HEK293 (cell line): ENCODE data around the gene MYO1F.

Source experiments
- CTCF ChIA-PET: fragments of 350-600 bp; formaldehyde crosslinking; extraction: SDS; loops from one replicate; lab custom pipeline; 2021; ENCODE audit warnings: antibody characterized with exemption; lab: Yijun Ruan, JAX
- POLR2A ChIA-PET: fragments of 300-600 bp; formaldehyde crosslinking; extraction: SDS; loops from one replicate; lab custom pipeline; 2020; ENCODE audit warnings: antibody characterized with exemption, inconsistent platforms; lab: Yijun Ruan, JAX
- H3K27ac ChIP-seq: fragments of 200-500 bp; sonication (Bioruptor generic); 2 replicates; pipeline ENCODE4 v1.5.1; 2014; ENCODE audit warnings: low read depth, low read length, control low read depth, inconsistent platforms; ENCODE audit errors: extremely low read depth
- H3K36me3 ChIP-seq, 2 experiments: fragments of 200-500 bp in 1 of 2; sonication (Bioruptor generic) in 1 of 2; 1 replicate in 1 of 2; 2 replicates in 1 of 2; pipeline ENCODE4 v1.5.1; 2014 to 2017; ENCODE audit warnings: inconsistent platforms in 2 of 2, low read length in 2 of 2; ENCODE audit not compliant: control insufficient read depth in 2 of 2, insufficient read depth in 1 of 2
- H3K4me1 ChIP-seq: fragments of 200-500 bp; sonication (Bioruptor generic); 2 replicates; pipeline ENCODE4 v1.5.1; 2014; ENCODE audit warnings: mild to moderate bottlenecking, low read length, inconsistent platforms; ENCODE audit not compliant: control insufficient read depth, insufficient read depth
- H3K4me3 ChIP-seq: 2 replicates; pipeline ENCODE4 v1.5.1; 2011; ENCODE audit warnings: low read depth, mild to moderate bottlenecking, control low read depth, low read length, moderate library complexity
- H3K9me3 ChIP-seq: fragments of 200-500 bp; sonication (Bioruptor generic); 2 replicates; pipeline ENCODE4 v1.5.1; 2014; ENCODE audit warnings: low read depth, low read length, inconsistent platforms; ENCODE audit not compliant: control insufficient read depth, insufficient read depth
- BCL11B ChIP-seq: fragments of 450-650 bp; formaldehyde crosslinking; IDR thresholded peaks from 2 replicates; pipeline ENCODE4 v1.5.1; 2016; ENCODE audit warnings: low read depth, missing biosample characterization, missing genetic modification characterization
- GLIS1 ChIP-seq: fragments of 450-650 bp; formaldehyde crosslinking; IDR thresholded peaks from 2 replicates; pipeline ENCODE4 v1.5.1; 2016; ENCODE audit warnings: missing biosample characterization, missing genetic modification characterization
- KLF8 ChIP-seq: fragments of 450-650 bp; formaldehyde crosslinking; IDR thresholded peaks from 2 replicates; pipeline ENCODE4 v1.5.1; 2016; ENCODE audit warnings: missing biosample characterization, missing genetic modification characterization
- MZF1 ChIP-seq: fragments of 450-650 bp; formaldehyde crosslinking; IDR thresholded peaks from 2 replicates; pipeline ENCODE4 v1.5.1; 2017; ENCODE audit warnings: missing biosample characterization, missing genetic modification characterization, borderline replicate concordance
- ZBTB1 ChIP-seq: fragments of 450-650 bp; formaldehyde crosslinking; IDR thresholded peaks from 2 replicates; pipeline ENCODE4 v1.5.1; 2016; ENCODE audit warnings: missing biosample characterization, missing genetic modification characterization
- ZNF146 ChIP-seq: fragments of 450-650 bp; formaldehyde crosslinking; IDR thresholded peaks from 2 replicates; pipeline ENCODE4 v1.5.1; 2016; ENCODE audit warnings: missing biosample characterization, missing genetic modification characterization
- ZNF19 ChIP-seq: fragments of 450-650 bp; formaldehyde crosslinking; IDR thresholded peaks from 2 replicates; pipeline ENCODE4; 2016; ENCODE audit warnings: missing biosample characterization, missing genetic modification characterization, low read depth
- ZNF2 ChIP-seq: fragments of 450-650 bp; formaldehyde crosslinking; IDR thresholded peaks from 2 replicates; pipeline ENCODE4 v1.5.1; 2016; ENCODE audit warnings: missing biosample characterization, missing genetic modification characterization
- ZNF223 ChIP-seq: fragments of 450-650 bp; formaldehyde crosslinking; IDR thresholded peaks from 2 replicates; pipeline ENCODE4 v1.5.1; 2016; ENCODE audit warnings: missing biosample characterization, missing genetic modification characterization
- ZNF24 ChIP-seq: fragments of 450-650 bp; formaldehyde crosslinking; IDR thresholded peaks from 2 replicates; pipeline ENCODE4 v1.5.1; 2016; ENCODE audit warnings: missing biosample characterization, missing genetic modification characterization
- ZNF248 ChIP-seq: fragments of 450-650 bp; formaldehyde crosslinking; IDR thresholded peaks from 2 replicates; pipeline ENCODE4 v1.5.1; 2017; ENCODE audit warnings: missing biosample characterization, missing genetic modification characterization
- ZNF514 ChIP-seq: fragments of 450-650 bp; formaldehyde crosslinking; IDR thresholded peaks from 2 replicates; pipeline ENCODE4 v1.5.1; 2016; ENCODE audit warnings: missing biosample characterization, missing genetic modification characterization
- ZNF548 ChIP-seq: fragments of 450-650 bp; formaldehyde crosslinking; IDR thresholded peaks from 2 replicates; pipeline ENCODE4 v1.5.1; 2016; ENCODE audit warnings: missing biosample characterization, missing genetic modification characterization
- ZNF560 ChIP-seq: fragments of 450-650 bp; formaldehyde crosslinking; IDR thresholded peaks from 2 replicates; pipeline ENCODE4 v1.5.1; 2017; ENCODE audit warnings: missing biosample characterization, missing genetic modification characterization, borderline replicate concordance
- ZNF654 ChIP-seq: fragments of 450-650 bp; formaldehyde crosslinking; IDR thresholded peaks from 2 replicates; pipeline ENCODE4 v1.5.1; 2016; ENCODE audit warnings: low read depth, missing biosample characterization, missing genetic modification characterization
- ZNF776 ChIP-seq: fragments of 450-650 bp; formaldehyde crosslinking; IDR thresholded peaks from 2 replicates; pipeline ENCODE4 v1.5.0; 2017; ENCODE audit warnings: missing biosample characterization, missing genetic modification characterization, borderline replicate concordance
- ZNF837 ChIP-seq: fragments of 450-650 bp; formaldehyde crosslinking; IDR thresholded peaks from 2 replicates; pipeline ENCODE4 v1.5.1; 2016; ENCODE audit warnings: missing biosample characterization, missing genetic modification characterization
- ZSCAN30 ChIP-seq: fragments of 450-650 bp; IDR thresholded peaks from 2 replicates; pipeline ENCODE4 v1.5.1; 2018; ENCODE audit warnings: missing biosample characterization, mild to moderate bottlenecking, missing genetic modification characterization, moderate library complexity
- ZXDB ChIP-seq: fragments of 450-650 bp; formaldehyde crosslinking; IDR thresholded peaks from 2 replicates; pipeline ENCODE4 v1.5.1; 2016; ENCODE audit warnings: missing biosample characterization, missing genetic modification characterization
- TF ChIP-seq, protein P1 (sequence below): fragments of 450-650 bp; formaldehyde crosslinking; IDR thresholded peaks from 2 replicates; pipeline ENCODE4 v1.5.1; 2016; ENCODE audit warnings: missing biosample characterization, missing genetic modification characterization, borderline replicate concordance
- TF ChIP-seq, protein P2 (sequence below): fragments of 450-650 bp; formaldehyde crosslinking; IDR thresholded peaks from 2 replicates; pipeline ENCODE4 v1.5.0; 2017; ENCODE audit warnings: missing biosample characterization, missing genetic modification characterization, borderline replicate concordance
- TF ChIP-seq, protein P3 (sequence below): fragments of 450-650 bp; formaldehyde crosslinking; IDR thresholded peaks from 2 replicates; pipeline ENCODE4 v1.5.1; 2016; ENCODE audit warnings: missing biosample characterization, missing genetic modification characterization
- TF ChIP-seq, protein P4 (sequence below): fragments of 450-650 bp; formaldehyde crosslinking; IDR thresholded peaks from 2 replicates; pipeline ENCODE4 v1.5.1; 2016; ENCODE audit warnings: missing biosample characterization, missing genetic modification characterization

The MYO1F gene

DNA sequence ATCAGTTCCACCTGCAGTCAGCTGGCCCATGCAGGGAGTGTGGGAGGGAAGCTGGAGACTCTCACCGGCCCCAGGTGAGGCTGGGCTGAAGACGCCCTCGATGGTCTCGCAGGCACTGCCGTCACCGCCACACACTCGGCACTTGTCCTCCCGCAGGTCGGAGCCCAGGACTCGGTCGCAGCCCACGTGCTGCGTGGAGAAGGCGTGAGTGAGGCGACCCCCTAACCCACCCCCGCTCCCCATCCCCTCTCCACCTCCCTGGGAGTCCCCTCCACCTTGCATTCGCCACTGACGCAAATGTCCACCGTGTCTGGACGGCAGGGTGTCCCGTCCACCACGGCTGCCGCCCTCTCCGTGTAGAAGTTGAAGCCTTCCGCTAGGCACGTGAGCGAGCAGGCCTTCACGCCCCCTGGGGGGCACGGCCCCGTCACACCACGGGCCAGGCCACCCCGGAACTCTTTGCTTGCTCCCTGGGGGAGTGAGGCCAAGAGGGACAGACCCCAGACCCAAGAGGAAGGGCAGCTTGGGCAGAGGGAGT lies 12.0 kb upstream of the MYO1F start:
- H3K9me3 ChIP-seq: no peaks in the 10 kb centered on the region
- CTCF ChIA-PET: interaction anchor here (0.6 to 6.8 kb wide), 3 partner anchors 10 to 236 kb away, joined by 3 to 60 read pairs (median 5); partner anchors contain the start of gene MYO1F
- H3K4me1 ChIP-seq: no peaks in the 10 kb centered on the region
- H3K27ac ChIP-seq: no peak overlapping the region
- no peak overlapping the region for H3K4me3 ChIP-seq
- TF ChIP-seq ZNF837 (tag by site-specific recombination) (no peak), ZNF146 (tag by site-specific recombination) (no peak), ZNF560 (tag by site-specific recombination) (no peak), ZNF776 (tag by site-specific recombination) (no peak), ZNF548 (tag by site-specific recombination) (no peak), ZBTB1 (tag by site-specific recombination) (no peak), ZNF514 (tag by site-specific recombination) (no peak), BCL11B (no peak), ZNF248 (no peak), ZNF223 (tag by site-specific recombination) (no peak)
- TF ChIP-seq, protein P1, sequence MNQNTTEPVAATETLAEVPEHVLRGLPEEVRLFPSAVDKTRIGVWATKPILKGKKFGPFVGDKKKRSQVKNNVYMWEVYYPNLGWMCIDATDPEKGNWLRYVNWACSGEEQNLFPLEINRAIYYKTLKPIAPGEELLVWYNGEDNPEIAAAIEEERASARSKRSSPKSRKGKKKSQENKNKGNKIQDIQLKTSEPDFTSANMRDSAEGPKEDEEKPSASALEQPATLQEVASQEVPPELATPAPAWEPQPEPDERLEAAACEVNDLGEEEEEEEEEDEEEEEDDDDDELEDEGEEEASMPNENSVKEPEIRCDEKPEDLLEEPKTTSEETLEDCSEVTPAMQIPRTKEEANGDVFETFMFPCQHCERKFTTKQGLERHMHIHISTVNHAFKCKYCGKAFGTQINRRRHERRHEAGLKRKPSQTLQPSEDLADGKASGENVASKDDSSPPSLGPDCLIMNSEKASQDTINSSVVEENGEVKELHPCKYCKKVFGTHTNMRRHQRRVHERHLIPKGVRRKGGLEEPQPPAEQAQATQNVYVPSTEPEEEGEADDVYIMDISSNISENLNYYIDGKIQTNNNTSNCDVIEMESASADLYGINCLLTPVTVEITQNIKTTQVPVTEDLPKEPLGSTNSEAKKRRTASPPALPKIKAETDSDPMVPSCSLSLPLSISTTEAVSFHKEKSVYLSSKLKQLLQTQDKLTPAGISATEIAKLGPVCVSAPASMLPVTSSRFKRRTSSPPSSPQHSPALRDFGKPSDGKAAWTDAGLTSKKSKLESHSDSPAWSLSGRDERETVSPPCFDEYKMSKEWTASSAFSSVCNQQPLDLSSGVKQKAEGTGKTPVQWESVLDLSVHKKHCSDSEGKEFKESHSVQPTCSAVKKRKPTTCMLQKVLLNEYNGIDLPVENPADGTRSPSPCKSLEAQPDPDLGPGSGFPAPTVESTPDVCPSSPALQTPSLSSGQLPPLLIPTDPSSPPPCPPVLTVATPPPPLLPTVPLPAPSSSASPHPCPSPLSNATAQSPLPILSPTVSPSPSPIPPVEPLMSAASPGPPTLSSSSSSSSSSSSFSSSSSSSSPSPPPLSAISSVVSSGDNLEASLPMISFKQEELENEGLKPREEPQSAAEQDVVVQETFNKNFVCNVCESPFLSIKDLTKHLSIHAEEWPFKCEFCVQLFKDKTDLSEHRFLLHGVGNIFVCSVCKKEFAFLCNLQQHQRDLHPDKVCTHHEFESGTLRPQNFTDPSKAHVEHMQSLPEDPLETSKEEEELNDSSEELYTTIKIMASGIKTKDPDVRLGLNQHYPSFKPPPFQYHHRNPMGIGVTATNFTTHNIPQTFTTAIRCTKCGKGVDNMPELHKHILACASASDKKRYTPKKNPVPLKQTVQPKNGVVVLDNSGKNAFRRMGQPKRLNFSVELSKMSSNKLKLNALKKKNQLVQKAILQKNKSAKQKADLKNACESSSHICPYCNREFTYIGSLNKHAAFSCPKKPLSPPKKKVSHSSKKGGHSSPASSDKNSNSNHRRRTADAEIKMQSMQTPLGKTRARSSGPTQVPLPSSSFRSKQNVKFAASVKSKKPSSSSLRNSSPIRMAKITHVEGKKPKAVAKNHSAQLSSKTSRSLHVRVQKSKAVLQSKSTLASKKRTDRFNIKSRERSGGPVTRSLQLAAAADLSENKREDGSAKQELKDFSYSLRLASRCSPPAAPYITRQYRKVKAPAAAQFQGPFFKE (tag by site-specific recombination): no peak
- TF ChIP-seq, protein P2, sequence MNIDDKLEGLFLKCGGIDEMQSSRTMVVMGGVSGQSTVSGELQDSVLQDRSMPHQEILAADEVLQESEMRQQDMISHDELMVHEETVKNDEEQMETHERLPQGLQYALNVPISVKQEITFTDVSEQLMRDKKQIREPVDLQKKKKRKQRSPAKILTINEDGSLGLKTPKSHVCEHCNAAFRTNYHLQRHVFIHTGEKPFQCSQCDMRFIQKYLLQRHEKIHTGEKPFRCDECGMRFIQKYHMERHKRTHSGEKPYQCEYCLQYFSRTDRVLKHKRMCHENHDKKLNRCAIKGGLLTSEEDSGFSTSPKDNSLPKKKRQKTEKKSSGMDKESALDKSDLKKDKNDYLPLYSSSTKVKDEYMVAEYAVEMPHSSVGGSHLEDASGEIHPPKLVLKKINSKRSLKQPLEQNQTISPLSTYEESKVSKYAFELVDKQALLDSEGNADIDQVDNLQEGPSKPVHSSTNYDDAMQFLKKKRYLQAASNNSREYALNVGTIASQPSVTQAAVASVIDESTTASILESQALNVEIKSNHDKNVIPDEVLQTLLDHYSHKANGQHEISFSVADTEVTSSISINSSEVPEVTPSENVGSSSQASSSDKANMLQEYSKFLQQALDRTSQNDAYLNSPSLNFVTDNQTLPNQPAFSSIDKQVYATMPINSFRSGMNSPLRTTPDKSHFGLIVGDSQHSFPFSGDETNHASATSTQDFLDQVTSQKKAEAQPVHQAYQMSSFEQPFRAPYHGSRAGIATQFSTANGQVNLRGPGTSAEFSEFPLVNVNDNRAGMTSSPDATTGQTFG (tag by site-specific recombination): no peak
- H3K36me3 ChIP-seq: no peaks in the 10 kb centered on the region
- POLR2A ChIA-PET: no interaction called here

DNA sequence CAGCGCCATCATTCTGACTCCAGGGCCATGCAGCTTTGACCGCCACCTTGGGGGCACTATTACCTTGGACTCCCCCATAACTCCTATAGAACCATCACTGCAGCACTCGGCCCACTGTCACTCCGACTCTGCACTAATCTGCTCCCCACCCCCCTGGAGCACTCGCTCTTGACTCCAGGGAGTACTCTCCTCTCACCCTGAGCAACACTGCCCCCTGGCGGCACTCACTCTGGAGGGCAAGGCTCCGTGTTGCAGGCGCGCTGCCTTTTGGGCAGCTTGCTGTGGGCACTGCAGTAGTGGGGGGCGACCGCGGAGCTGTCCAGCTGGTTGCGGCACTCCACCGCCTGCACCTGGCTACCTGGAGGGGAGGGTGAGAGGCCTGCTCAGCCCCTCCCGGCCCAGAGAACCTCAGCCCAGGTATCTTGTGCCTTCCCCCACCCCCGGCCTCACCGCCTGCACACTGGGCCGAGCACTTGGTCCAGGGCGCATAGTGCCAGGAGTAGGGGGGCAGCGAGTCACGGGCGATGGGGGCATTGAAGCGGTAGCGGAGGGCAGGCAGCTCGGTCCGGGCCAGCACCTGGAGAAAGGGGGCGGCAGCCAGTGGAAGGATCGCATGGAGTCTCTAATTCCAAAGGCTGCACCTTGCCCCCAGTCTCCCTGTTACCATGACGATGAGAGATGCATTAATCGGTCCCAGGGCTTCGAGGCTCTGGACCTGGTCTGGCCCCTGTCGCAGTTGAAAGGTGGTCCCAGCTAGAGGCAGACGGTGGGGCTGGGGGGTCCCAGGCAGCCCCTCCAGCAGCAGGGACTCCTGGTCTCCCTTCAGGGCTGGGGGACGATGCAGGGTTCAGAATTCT lies 8.9 kb upstream of the MYO1F start:
- Histone ChIP-seq H3K36me3 (no peaks in the 10 kb centered on the region), H3K4me3 (no peak overlapping the region), H3K9me3 (no peaks in the 10 kb centered on the region), H3K27ac (no peak overlapping the region), H3K4me1 (no peaks in the 10 kb centered on the region)
- ChIA-PET POLR2A (interaction anchor here (0.5 kb wide), 1 partner anchor 165 kb away, joined by 3 read pairs; no protein-coding TSS in a partner anchor), CTCF (interaction anchor here (0.5 to 6.8 kb wide), 19 partner anchors 7 to 942 kb away, joined by 3 to 60 read pairs (median 3); partner anchors contain the start of genes MARCHF2 and MYO1F)
- TF ChIP-seq GLIS1 (tag by site-specific recombination) (peak; percentile 50), ZNF19 (no peak), ZNF654 (tag by site-specific recombination) (peak; percentile 49), ZXDB (0 out of 2 replicates have a peak, but pooled peaks have one; percentile 20), MZF1 (tag by site-specific recombination) (0 out of 2 replicates have a peak, but pooled peaks have one; percentile 33), KLF8 (tag by site-specific recombination) (0 out of 2 replicates have a peak, but pooled peaks have one; percentile 26), ZNF2 (peak; percentile 95), ZNF24 (tag by site-specific recombination) (0 out of 2 replicates have a peak, but pooled peaks have one; percentile 43), ZSCAN30 (peak; percentile 80; the same call in 1 of the 2 replicates)
- TF ChIP-seq, protein P3, sequence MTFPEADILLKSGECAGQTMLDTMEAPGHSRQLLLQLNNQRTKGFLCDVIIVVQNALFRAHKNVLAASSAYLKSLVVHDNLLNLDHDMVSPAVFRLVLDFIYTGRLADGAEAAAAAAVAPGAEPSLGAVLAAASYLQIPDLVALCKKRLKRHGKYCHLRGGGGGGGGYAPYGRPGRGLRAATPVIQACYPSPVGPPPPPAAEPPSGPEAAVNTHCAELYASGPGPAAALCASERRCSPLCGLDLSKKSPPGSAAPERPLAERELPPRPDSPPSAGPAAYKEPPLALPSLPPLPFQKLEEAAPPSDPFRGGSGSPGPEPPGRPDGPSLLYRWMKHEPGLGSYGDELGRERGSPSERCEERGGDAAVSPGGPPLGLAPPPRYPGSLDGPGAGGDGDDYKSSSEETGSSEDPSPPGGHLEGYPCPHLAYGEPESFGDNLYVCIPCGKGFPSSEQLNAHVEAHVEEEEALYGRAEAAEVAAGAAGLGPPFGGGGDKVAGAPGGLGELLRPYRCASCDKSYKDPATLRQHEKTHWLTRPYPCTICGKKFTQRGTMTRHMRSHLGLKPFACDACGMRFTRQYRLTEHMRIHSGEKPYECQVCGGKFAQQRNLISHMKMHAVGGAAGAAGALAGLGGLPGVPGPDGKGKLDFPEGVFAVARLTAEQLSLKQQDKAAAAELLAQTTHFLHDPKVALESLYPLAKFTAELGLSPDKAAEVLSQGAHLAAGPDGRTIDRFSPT (tag by site-specific recombination): peak; percentile 76; the same call in 1 of the 2 replicates
- TF ChIP-seq, protein P4, sequence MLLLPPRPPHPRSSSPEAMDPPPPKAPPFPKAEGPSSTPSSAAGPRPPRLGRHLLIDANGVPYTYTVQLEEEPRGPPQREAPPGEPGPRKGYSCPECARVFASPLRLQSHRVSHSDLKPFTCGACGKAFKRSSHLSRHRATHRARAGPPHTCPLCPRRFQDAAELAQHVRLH: 0 out of 2 replicates have a peak, but pooled peaks have one; percentile 78
